ENCODE data around the gene ERICH6.

GRCh38 chr3:150656316-150656715 lies 47.4 kb downstream of the ERICH6 start:
- TF ChIP-seq EZH2phosphoT487 (IDR thresholded peaks at IDR 0.05; ENCODE audit: borderline replicate concordance, low read length) (no peak), CTCF (conservative IDR thresholded peaks at IDR 0.05; ENCODE audit: low read depth, low read length) (no peak), EZH2 (IDR thresholded peaks at IDR 0.05; ENCODE audit: low read length, unreplicated experiment) (no peak)

Data from PC-3 (cell line).